Breast epithelium (tissue), 3 donors: ENCODE results near the gene PPP1R16B.

Experiments used
- POLR2A ChIP-seq: fragments of 450-650 bp; IDR thresholded peaks from one replicate; pipeline ENCODE4 v1.6.1; 2016; ENCODE audit warnings: antibody characterized with exemption, mild to moderate bottlenecking, moderate library complexity
- TF ChIP-seq, protein P1 (sequence below), 3 donors: fragments of 450-650 bp; IDR thresholded peaks; one replicate each; pipeline ENCODE4 v1.5.1; 2016 to 2017; ENCODE audit warnings: antibody characterized with exemption in 3 of 3, mild to moderate bottlenecking in 3 of 3, moderate library complexity in 3 of 3

DNA sequence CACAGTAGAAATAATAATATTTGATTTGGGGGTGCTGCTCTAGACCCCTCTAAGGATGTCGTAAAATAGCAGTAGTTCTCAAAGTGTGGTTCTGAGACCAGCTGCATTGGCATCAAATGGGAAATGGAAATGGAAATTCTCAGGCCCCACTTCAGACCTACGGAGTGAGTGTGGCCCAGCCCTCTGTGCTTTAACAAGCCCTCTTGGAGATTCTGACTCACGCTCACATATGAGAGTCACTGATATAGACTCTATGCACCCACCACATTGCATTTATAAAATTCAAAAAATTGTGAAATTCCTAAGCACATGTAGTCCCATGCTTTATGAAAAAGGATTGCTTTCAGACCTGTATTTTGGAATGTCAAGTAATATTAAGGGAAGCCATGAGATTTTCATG lies 14.2 kb upstream of the PPP1R16B start:
- TF ChIP-seq, protein P1, sequence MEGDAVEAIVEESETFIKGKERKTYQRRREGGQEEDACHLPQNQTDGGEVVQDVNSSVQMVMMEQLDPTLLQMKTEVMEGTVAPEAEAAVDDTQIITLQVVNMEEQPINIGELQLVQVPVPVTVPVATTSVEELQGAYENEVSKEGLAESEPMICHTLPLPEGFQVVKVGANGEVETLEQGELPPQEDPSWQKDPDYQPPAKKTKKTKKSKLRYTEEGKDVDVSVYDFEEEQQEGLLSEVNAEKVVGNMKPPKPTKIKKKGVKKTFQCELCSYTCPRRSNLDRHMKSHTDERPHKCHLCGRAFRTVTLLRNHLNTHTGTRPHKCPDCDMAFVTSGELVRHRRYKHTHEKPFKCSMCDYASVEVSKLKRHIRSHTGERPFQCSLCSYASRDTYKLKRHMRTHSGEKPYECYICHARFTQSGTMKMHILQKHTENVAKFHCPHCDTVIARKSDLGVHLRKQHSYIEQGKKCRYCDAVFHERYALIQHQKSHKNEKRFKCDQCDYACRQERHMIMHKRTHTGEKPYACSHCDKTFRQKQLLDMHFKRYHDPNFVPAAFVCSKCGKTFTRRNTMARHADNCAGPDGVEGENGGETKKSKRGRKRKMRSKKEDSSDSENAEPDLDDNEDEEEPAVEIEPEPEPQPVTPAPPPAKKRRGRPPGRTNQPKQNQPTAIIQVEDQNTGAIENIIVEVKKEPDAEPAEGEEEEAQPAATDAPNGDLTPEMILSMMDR (IDR thresholded peaks at IDR 0.05), result no peak
- no peak for TF ChIP-seq POLR2A
